PC-3 (cell line): ENCODE data around the gene PRSS50. TPM values are rescaled to one million over a fixed set of nuclear protein-coding genes. Genes with fewer than 3 reads are reported as not detected.
A peak's percentile ranks its signal among the peaks of the same experiment; 100 is the strongest.

ENCODE experiments used
- ATAC-seq: fragments of 200-7000 bp; cut with Tn5 transposase; 2 replicates; pipeline ENCODE4 v1.9.1; 2020; ENCODE audit warnings: mild to moderate bottlenecking, moderate library complexity
- BruUV-seq: library from RNA; stranded (reverse); fragments of 400-500 nt; replicated peaks from 2 replicates; lab custom pipeline; 2021; lab: Mats Ljungman, UMichigan
- CTCF ChIA-PET: fragments of 300-600 bp; sonication (Branson Sonifier 250); formaldehyde crosslinking; loops from one replicate; lab custom pipeline; 2022; ENCODE audit warnings: antibody characterized with exemption; lab: Charles Lee
- POLR2A ChIA-PET: fragments of 300-600 bp; sonication (Branson Sonifier 250); formaldehyde crosslinking; loops from one replicate; lab custom pipeline; 2022; ENCODE audit warnings: antibody characterized with exemption; ENCODE audit not compliant: unreplicated experiment; lab: Charles Lee
- DNase-seq: peaks from one replicate; pipeline ENCODE4 v3.0.0-alpha.2; 2015
- H2AFZ ChIP-seq: fragments of 300-600 bp; sonication (generic); 2 replicates; pipeline ENCODE4 v1.6.0; 2016; ENCODE audit warnings: antibody characterized with exemption, low read length
- H3F3A ChIP-seq: fragments of 300-600 bp; sonication (generic); one replicate; pipeline ENCODE4 v1.6.0; 2017; ENCODE audit warnings: antibody characterized with exemption, low read length, control low read depth, mild to moderate bottlenecking; ENCODE audit not compliant: unreplicated experiment
- H3K27ac ChIP-seq: fragments of 300-600 bp; sonication (generic); 2 replicates; pipeline ENCODE4 v1.5.1; 2016; ENCODE audit warnings: mild to moderate bottlenecking, low read length
- H3K27me3 ChIP-seq: fragments of 300-600 bp; sonication (generic); 2 replicates; pipeline ENCODE4 v1.6.1; 2016; ENCODE audit warnings: low read length, mixed read lengths
- H3K36me3 ChIP-seq: fragments of 300-600 bp; sonication (generic); 2 replicates; pipeline ENCODE4 v1.6.1; 2016; ENCODE audit warnings: low read depth, mixed run types, low read length, mixed read lengths
- H3K4me1 ChIP-seq: fragments of 300-600 bp; sonication (generic); 2 replicates; pipeline ENCODE4 v1.5.1; 2016; ENCODE audit warnings: low read length; ENCODE audit not compliant: insufficient read depth
- H3K4me2 ChIP-seq: fragments of 300-600 bp; sonication (generic); 2 replicates; pipeline ENCODE4 v1.6.0; 2016; ENCODE audit warnings: low read length
- H3K4me3 ChIP-seq: fragments of 300-600 bp; sonication (generic); 2 replicates; pipeline ENCODE4 v1.5.1; 2016; ENCODE audit warnings: mild to moderate bottlenecking, low read length, mixed read lengths
- H3K79me2 ChIP-seq: fragments of 300-600 bp; sonication (generic); 2 replicates; pipeline ENCODE4 v1.6.1; 2017; ENCODE audit warnings: low read length, mixed read lengths
- H3K9ac ChIP-seq: fragments of 300-600 bp; sonication (generic); 2 replicates; pipeline ENCODE4 v1.6.0; 2016; ENCODE audit warnings: mild to moderate bottlenecking, low read length
- H3K9me2 ChIP-seq: fragments of 300-600 bp; sonication (generic); replicated peaks from 2 replicates; pipeline ENCODE4 v1.6.1; 2016; ENCODE audit warnings: mixed run types, low read length, mixed read lengths
- H3K9me3 ChIP-seq: fragments of 300-600 bp; sonication (generic); 2 replicates; pipeline ENCODE4 v1.6.1; 2016; ENCODE audit warnings: low read length, mixed read lengths
- H4K20me1 ChIP-seq: fragments of 300-600 bp; sonication (generic); 2 replicates; pipeline ENCODE4 v1.6.1; 2016; ENCODE audit warnings: low read length, mixed read lengths
- CTCF ChIP-seq: fragments of 300-600 bp; sonication (generic); conservative IDR thresholded peaks from 2 replicates; pipeline ENCODE4 v1.5.1; 2017; ENCODE audit warnings: antibody characterized with exemption, low read depth, mild to moderate bottlenecking, low read length
- EZH2 ChIP-seq: fragments of 300-600 bp; sonication (generic); IDR thresholded peaks from one replicate; pipeline ENCODE4 v1.6.1; 2017; ENCODE audit warnings: antibody characterized with exemption, mild to moderate bottlenecking, low read length; ENCODE audit not compliant: unreplicated experiment
- EZH2phosphoT487 ChIP-seq: fragments of 300-600 bp; sonication (generic); IDR thresholded peaks from 2 replicates; pipeline ENCODE4 v1.6.1; 2018; ENCODE audit warnings: mild to moderate bottlenecking, antibody characterized with exemption, low read length, borderline replicate concordance
- intact Hi-C: fragments of 100-400 bp; cut with micrococcal nuclease; formaldehyde crosslinking; loops from 2 replicates; pipeline ENCODE4 v1.9.0; 2023
- total RNA-seq: library from RNA; depleted of rRNA; stranded (reverse); fragments of >200 nt; gene quantifications from 2 replicates; pipeline ENCODE4 v1.2.3, GENCODE V29; 2014

The PRSS50 gene
- total RNA-seq, 1 experiment from 2014 or later: not detected

DNA sequence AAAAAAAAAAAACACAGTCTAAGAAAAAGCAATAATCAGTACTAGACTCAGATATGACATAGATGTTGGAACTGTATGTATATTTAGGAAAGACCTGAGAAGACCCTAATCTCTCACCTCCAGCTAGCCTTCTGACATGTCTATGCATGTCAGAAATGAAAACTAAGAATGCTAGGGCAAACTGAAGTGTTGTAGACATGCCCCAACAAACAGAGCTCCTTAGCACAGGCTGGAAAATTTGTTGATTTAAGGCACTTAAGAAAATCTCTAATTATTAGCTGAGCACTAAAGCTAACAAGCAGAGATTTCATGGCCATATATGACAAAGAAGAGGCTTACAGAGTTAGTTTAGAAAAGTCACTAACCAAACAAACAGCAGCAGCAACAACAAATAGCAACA is 45.5 kb upstream of the PRSS50 start:
- DNase-seq: no peak
- 0 out of 2 replicates have a peak, but pooled peaks cover 4% of the 10 kb centered on the region for H3K9me3 ChIP-seq
- intact Hi-C loops: no loop called here
- H2AFZ ChIP-seq: no peak overlapping the region
- ATAC-seq: no peak
- no peaks in the 10 kb centered on the region for H4K20me1 ChIP-seq
- no peaks in the 10 kb centered on the region for H3K27me3 ChIP-seq
- no peak overlapping the region for H3K27ac ChIP-seq
- no peaks in the 10 kb centered on the region for H3F3A ChIP-seq
- no peaks in the 10 kb centered on the region for H3K9me2 ChIP-seq
- no peaks in the 10 kb centered on the region for H3K4me1 ChIP-seq
- no peaks in the 10 kb centered on the region for H3K79me2 ChIP-seq
- H3K4me2 ChIP-seq: no peak overlapping the region
- H3K36me3 ChIP-seq: no peaks in the 10 kb centered on the region
- ChIA-PET POLR2A (no interaction called here), CTCF (no interaction called here)
- TF ChIP-seq CTCF (no peak), EZH2phosphoT487 (no peak), EZH2 (no peak)
- H3K4me3 ChIP-seq: no peak overlapping the region
- no peak overlapping the region for H3K9ac ChIP-seq
- BruUV-seq: no TSS peak

DNA sequence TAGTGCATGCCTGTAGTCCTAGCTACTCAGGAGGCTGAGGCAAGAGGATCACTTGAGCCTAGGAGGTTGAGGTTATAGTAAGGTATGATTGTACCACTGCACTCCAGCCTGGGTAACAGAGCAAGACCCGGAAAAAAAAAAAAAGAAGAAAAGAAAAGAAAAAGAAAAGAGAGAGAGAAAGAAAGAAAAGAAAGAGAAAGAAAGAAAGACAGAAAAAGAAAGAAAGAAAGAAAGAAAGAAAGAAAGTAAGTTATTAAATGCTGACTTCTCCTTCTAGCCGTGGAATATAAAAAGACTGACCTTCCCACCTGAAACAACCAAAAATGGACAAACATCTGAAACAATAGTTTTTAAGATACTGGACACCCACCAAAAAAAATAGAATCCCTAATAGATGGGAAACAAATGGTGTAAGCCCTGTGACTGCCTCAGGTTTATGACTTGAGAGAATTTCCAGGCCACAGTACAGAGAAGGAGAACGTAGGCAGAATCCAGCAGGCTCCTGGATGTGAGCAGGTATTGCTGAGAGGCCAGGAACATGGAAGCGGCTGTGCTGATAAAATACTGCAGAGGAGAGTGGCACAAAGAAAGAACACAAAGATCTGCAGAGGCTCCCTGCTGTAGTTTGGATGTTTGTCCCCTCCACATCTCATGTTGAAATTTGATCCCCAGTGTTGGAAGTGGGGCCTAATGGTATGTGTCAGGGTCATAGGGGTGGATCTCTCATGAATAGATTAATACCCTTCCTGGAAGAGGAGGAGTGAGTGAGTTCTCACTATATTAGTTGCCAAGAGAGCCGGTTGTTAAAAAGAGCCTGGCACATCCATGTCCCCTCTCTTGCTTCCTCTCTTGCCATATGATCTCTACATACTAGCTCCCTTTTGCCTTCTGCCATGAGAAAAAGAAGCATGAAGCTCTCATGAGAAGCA is 41.8 kb upstream of the PRSS50 start:
- no peaks in the 10 kb centered on the region for H3F3A ChIP-seq
- H3K79me2 ChIP-seq: no peaks in the 10 kb centered on the region
- no peak overlapping the region for H3K27ac ChIP-seq
- no peaks in the 10 kb centered on the region for H4K20me1 ChIP-seq
- H3K9me3 ChIP-seq: 0 out of 2 replicates have a peak, but pooled peaks cover 4% of the 10 kb centered on the region
- intact Hi-C loops: no loop called here
- DNase-seq: no peak
- no peak for TF ChIP-seq EZH2
- TF ChIP-seq CTCF: no peak
- no peak for TF ChIP-seq EZH2phosphoT487
- no peak overlapping the region for H3K4me3 ChIP-seq
- H3K4me1 ChIP-seq: no peaks in the 10 kb centered on the region
- no peak for ATAC-seq
- ChIA-PET CTCF (no interaction called here), POLR2A (no interaction called here)
- no peak overlapping the region for H3K9ac ChIP-seq
- no peaks in the 10 kb centered on the region for H3K9me2 ChIP-seq
- no peak overlapping the region for H2AFZ ChIP-seq
- no peak overlapping the region for H3K4me2 ChIP-seq
- BruUV-seq: no TSS peak
- H3K36me3 ChIP-seq: no peaks in the 10 kb centered on the region
- H3K27me3 ChIP-seq: peaks cover 4% of the 10 kb centered on the region; the same call in 1 of the 2 replicates

DNA sequence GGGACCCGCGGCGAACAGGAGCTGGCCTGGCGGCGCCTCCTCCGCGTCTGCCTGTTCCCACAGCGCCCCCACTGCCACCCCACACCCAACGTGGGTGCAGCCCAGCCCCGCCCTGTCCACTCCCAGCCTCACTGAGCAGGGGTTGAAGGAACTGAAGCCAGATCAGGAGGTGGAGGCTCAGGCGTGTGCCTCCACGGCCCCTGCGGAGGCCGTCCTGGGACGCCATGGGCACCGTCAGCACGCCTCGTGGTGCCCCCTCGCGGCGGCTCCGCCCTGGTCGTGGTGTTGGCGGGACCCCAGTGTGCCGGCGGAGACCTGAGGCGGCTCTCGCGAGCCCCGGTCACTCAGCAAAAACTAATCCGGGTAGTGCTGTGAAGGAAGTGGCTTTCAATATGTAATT is 39.0 kb upstream of the PRSS50 start:
- Histone ChIP-seq H3K9ac (no peak overlapping the region), H3K9me3 (no peaks in the 10 kb centered on the region), H3K27me3 (peaks cover 4% of the 10 kb centered on the region; the same call in 1 of the 2 replicates), H3F3A (no peaks in the 10 kb centered on the region), H3K79me2 (no peaks in the 10 kb centered on the region), H4K20me1 (no peaks in the 10 kb centered on the region), H3K9me2 (no peaks in the 10 kb centered on the region), H3K4me2 (no peak overlapping the region), H2AFZ (no peak overlapping the region), H3K4me1 (no peaks in the 10 kb centered on the region), H3K36me3 (no peaks in the 10 kb centered on the region), H3K27ac (no peak overlapping the region), H3K4me3 (no peak overlapping the region)
- ATAC-seq (no peak), DNase-seq (no peak)
- intact Hi-C loops: no loop called here
- CTCF ChIA-PET: no interaction called here
- BruUV-seq: no TSS peak
- POLR2A ChIA-PET: no interaction called here
- TF ChIP-seq EZH2 (no peak), CTCF (0 out of 2 replicates have a peak, but pooled peaks have one; percentile 13)
